HG03571 (cell line): ENCODE measurements around the gene AKR1B1.
"Not testable (repeated sequence)": the region's sequence is repeated elsewhere in the genome, so short reads cannot be mapped to it uniquely, and the experiment has no call there.

Source experiments
- ATAC-seq: cut with Tn5 transposase; IDR thresholded peaks from one replicate; pipeline ENCODE4 v1.9.1; 2021; ENCODE audit not compliant: unreplicated experiment

AKR1B1 gene

GRCh38 chr7:134458806-134459698 lies at the start of gene AKR1B1:
TSS of gene AKR1B1 (minus strand) at chr7:134459100. CDS start at chr7:134459062, 38 bp downstream.
- ATAC-seq = peak; percentile 95

DNA sequence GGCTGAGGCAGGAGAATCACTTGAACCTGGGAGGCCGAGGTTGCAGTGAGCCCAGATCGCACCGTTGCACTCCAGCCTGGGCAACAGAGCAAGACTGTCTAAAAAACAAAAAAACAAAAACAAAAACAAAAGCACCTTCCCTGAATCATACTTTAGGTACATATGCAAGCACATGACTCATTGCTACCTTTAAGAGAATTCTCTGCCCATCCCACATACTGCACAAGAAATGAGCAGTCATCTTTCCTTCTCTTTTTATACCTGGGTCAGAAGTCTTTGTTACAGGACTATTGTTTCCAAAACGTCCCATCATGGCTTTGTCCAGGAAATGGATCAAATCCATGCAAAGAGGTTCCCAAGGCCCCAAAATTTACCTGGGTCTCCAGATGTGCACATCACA lies 47.0 kb upstream of the AKR1B1 start:
- ATAC-seq = no peak

GRCh38 chr7:134504660-134505164 lies 45.8 kb upstream of the AKR1B1 start:
- no peak for ATAC-seq

DNA sequence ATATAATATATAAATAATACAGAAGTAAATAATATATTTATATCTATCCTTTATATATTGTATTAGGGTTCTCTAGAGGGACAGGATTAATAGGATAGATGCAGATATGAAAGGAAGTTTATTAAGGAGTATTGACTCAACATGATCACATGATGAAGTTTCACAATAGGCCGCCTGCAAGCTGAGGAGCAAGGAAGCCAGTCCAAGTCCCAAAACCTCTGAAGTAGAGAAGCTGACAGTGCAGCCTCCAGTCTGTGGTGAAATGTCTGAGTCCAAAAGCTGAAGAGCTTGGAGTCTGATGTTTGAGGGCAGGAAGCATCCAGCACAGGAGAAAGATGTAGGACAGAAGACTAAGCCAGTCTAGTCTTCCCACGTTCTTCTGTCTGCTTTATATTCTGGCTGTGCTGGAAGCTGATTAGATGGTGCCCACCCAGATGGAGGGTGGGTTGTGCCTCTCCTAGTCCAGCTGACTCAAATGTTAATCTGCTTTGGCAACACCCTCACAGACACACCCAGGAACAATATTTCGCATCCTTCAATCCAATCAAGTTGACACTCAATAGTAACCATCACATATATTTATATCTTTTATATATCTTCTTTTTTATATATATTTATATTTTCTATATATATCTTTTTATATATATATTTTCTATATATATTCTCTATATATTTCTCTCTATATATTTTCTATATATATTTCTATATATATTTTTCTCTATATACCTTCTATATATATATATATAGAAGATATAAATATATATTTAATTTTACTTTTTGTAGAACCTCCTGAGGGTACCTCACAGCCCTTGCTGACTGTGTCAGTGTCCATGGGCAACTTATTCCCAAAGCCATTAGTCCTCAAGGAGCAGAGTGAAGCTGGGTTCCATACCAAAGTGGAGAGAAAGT lies 43.8 kb upstream of the AKR1B1 start:
- no peak for ATAC-seq

DNA sequence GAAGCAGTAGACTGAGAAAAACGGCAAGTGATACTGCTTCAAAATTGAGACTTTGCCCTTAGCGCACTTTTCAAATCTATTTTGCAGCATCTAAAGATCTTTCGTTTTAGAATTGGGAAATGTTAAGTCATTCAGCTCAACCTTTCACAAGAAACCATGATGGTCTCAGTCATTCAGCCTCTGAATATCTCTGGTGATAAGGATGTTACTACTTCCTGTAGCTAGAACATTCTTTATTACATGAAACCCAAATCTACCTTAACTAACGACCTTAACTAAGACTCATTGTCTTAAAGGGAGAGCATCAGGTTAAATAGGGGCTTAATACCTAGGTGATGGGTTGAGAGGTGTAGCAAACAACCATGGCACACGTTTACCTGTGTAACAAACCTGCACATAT lies 42.1 kb upstream of the AKR1B1 start:
- no peak for ATAC-seq

DNA sequence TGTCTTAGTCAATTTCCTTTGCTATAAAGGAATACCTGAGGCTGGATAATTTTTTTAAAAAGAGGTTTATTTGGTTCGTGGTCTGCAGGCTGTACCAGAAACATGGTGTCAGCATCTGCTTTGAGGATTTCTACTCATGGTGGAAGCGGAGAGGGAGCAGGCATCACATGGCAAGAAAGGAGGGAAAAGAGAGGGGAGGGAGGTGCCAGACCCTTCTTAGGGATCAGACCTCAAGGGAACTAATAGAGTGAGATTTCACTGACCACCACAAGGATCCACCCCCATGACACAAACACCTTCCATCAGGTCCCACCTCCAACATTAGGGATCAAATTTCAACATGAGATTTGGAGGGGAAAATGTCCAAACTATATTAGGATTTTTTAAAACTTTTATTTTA lies 41.5 kb upstream of the AKR1B1 start:
- ATAC-seq = no peak

GRCh38 chr7:134495546-134495945 lies 36.6 kb upstream of the AKR1B1 start:
- no peak for ATAC-seq

DNA sequence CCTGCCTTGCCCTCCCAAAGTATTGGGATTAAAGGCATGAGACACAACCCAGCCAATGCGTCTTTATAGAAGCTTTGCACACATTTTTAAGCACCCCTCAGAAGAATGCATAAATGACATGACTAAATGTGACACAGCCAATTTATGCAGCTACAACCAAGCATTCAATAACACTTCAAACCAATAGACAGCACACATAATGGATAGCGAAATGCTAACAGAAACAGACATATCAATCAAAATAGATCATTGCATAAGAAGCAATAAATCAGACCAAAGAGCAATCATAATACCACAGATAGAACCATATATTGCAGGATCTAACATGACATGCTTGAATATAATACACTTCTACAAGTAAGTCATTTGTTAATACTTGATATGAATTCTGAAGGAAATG lies 34.2 kb upstream of the AKR1B1 start:
- no peak for ATAC-seq

DNA sequence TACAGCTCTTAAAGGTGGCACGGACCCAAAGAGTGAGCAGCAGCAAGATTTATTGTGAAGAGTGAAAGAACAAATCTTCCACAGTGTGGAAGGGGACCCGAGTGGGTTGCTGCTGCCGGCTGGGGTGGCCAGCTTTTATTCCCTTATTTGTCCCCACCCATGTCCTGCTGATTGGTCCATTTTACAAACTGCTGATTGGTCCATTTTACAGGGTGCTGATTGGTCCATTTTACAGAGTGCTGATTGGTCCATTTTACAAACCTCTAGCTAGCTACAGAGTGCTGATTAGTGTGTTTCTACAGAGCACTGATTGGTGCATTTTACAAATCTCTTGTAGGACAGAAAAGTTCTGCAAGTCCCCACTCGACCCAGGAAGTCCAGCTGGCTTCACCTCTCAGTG lies 28.8 kb upstream of the AKR1B1 start:
- not testable (repeated sequence) for ATAC-seq

DNA sequence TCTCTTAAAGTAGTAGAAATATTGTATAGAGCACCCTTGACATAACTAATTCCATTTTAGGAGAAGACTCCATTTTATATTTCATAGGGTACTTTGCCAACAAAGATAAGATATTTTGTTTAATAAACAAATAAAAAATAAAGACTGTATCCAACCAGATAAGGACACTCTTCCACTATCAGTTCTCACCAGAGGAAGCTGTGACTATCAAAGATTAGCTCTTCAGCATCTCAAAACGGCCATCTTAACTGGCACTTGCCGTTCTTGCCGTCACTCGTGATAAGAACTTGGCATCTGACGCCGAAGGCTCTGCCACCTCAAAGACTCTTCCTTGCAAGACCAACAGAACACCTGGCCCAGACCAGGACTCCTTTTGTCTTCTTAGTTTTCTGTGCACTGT lies 26.3 kb upstream of the AKR1B1 start:
- no peak for ATAC-seq

- no peak for ATAC-seq
Measured at GRCh38 chr7:134483296-134483695, 24.4 kb upstream of the AKR1B1 start.

DNA sequence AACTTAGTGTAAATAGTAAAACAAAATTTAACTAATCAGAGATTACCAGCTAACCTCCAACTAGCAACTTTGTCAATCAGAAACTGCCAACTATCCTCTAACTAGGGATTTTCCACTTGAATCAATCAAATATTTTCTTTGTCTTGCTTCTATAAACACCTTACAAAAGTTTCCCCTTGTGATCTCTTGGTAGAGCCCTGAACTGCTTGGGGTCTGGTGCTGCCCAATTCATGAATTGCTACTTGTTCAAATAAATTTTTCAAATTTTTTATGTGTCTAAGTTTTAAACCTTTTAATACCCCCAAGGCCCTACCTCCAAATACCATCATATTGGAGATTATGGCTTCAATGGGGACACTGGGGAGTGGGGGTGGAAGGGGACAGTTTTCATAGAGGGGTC lies 24.0 kb upstream of the AKR1B1 start:
- no peak for ATAC-seq

DNA sequence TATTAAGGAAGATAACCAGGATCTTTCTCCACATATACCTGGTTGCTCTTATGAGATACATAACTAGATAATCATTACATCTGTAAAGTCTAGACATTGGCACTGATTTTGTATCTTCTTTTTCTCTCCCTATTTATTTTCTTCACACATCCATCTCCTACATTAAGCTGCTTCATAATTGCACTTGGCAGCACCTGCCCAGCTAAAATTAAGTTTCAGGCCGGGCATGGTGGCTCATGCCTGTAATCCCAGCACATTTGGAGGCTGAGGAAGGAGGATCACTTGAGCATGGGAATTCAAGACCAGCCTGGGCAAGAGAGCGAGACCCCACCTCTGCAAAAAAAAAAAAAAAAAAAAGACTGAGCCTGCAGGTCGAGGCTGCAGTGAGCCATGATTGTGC lies 22.3 kb upstream of the AKR1B1 start:
- ATAC-seq = no peak

DNA sequence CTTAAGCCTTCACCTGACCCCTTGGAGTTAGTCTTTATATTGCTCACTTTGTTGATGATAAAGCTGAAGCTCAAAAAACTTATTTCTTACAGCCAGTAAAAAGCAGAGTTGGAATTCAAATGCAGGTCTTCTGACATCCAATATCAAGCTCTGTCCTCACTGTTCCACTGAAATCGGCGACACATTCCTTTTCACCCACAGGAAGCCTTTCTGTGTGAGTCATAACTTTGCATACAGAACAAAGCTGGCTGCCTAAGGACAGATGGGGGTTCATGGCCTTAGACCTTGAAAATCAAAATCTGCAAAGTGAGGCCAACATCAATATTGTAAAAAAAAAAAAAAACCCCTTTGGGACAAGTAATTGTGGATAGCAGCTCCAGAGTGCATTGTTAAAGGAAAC lies 21.8 kb upstream of the AKR1B1 start:
- ATAC-seq = no peak

- ATAC-seq = no peak
Measured at GRCh38 chr7:134480202-134480601, 21.3 kb upstream of the AKR1B1 start.

DNA sequence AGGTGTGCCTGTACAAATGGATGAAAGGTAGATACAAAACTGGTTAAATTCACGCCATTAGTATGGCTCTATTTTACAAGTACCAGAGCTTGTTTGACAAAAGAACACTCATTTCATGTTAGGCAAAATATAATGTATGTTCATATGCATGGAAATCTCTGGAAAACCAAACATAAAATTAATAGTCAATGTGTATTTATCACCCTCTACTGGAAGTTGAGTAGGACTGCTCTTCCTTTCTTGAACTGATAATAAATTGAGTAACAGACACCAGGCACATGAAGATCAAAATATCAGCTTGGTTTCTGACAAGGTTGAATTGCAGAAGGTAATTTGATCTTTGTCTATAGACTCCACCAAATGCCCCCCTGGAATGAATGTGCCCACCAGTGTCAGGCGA lies 19.8 kb upstream of the AKR1B1 start:
- ATAC-seq = no peak

- no peak for ATAC-seq
Measured at GRCh38 chr7:134477954-134478353, 19.1 kb upstream of the AKR1B1 start.

DNA sequence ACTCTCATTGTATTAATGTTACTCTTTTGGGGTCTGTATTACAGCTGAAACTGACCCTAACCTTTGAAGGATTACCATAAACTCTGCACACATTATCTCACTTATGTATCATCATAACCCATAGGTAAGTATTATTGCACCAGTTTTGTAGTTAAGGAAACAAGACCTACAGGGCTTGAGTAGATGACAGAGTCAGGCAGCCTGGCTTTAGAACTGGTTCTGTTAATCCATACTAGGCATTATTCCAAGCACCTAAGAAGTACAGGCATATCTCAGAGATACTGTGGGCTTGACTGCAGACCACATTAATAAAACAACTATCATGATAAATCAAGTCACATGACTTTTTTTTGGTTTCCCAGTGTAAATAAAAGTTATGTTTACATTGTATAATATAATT lies 17.1 kb upstream of the AKR1B1 start:
- ATAC-seq = no peak

GRCh38 chr7:134474828-134475227 lies 15.9 kb upstream of the AKR1B1 start:
- ATAC-seq = no peak

DNA sequence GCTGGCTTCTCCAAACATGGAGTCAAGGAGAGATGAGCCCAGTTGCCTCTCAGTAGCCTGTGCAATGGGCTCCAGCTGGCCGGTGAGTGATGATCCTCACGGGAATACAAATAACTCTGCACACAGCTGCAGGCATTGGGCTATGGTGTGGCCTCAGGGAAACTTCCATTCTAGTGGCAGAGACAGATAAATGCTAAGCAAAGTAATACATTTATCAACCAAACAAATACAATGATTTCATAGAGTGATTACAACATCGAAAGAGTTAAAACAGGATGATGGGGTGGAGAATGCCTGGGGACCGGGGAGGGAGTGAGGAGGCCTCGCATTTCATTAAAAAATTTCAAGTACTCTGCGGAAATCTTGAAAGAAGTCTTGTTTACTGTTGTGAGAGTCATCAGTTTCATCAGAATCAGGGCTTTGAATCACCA lies 15.0 kb upstream of the AKR1B1 start:
- no peak for ATAC-seq

GRCh38 chr7:134472572-134473244 lies 13.8 kb upstream of the AKR1B1 start:
- no peak for ATAC-seq
